Inferior parietal cortex (tissue), 1 donor: ENCODE data around the gene ASTL.
"Not testable (repeated sequence)": the region's sequence is repeated elsewhere in the genome, so short reads cannot be mapped to it uniquely, and the experiment has no call there.

Experiments used
- DNase-seq: peaks from one replicate; pipeline ENCODE4 v3.0.0-alpha.2; 2016; ENCODE audit errors: extremely low spot score

The ASTL gene

GRCh38 chr2:96098900-96099590, 39.3 kb downstream of the ASTL start:
- DNase-seq, result no peak

GRCh38 chr2:96097951-96098823, 40.1 kb downstream of the ASTL start:
- DNase-seq, result no peak

DNA sequence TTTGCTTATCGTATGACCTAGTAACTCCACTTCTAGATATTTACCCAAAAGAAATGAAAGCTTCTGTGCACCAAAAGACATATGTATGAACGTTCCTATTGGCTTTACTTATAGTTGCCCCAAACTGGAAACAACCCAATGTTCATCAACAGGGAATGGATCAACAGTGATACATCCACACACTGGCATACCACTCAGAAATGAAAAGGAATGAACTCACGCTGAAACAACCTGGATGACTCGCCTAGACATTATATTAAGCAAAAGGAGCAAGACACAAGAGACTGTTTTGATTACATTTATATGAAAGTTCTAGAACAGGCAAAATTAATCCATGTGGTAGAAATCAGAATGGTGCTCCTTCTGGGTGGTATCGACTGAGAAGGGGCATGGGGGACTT, 40.9 kb downstream of the ASTL start:
- no peak for DNase-seq

DNA sequence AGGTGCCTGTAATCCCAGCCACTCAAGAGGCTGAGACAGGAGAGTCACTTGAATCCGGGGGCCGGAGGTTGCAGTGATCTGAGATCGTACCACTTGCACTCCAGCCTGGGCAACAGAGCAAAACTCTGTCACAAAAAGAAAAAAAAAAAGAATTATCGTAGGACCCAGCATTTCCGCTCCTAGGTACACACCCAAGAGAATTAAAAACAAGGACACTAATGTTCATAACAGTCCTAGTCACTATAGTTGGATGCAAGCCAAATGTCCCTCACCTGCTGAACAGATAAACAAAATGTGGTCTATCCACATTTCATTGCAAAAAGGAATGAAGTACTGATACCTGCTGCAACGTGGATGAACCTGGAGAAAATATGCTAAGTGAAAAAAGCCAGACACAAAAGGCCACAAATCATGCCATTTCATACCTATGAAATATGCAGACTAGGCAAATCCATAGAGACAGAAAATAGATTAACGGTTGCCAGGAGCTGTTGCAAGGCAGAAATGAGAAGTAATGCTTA, 43.1 kb downstream of the ASTL start:
- DNase-seq, result no peak

DNA sequence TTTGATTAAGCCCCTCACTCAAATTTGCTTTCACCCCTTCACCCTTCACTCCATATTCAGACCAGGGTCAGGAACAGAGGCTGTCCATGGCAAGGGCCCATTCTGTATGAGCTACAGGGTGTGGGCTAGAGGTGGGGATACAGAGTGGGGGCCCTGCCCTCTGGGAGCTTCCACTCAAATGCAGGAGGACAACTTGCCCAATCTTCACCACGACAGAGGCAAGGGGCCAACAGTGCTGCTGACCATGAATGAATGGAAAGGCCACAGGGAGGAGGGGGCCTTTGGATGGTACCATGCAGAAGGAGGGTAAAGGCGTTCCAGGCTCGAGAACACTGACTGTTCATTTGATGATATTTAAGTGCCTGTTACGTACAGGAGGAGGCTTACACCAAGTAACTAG, 44.8 kb downstream of the ASTL start:
- no peak for DNase-seq

GRCh38 chr2:96092951-96093350, 45.4 kb downstream of the ASTL start:
- no peak for DNase-seq

GRCh38 chr2:96092573-96092877, 45.8 kb downstream of the ASTL start:
- no peak for DNase-seq

DNA sequence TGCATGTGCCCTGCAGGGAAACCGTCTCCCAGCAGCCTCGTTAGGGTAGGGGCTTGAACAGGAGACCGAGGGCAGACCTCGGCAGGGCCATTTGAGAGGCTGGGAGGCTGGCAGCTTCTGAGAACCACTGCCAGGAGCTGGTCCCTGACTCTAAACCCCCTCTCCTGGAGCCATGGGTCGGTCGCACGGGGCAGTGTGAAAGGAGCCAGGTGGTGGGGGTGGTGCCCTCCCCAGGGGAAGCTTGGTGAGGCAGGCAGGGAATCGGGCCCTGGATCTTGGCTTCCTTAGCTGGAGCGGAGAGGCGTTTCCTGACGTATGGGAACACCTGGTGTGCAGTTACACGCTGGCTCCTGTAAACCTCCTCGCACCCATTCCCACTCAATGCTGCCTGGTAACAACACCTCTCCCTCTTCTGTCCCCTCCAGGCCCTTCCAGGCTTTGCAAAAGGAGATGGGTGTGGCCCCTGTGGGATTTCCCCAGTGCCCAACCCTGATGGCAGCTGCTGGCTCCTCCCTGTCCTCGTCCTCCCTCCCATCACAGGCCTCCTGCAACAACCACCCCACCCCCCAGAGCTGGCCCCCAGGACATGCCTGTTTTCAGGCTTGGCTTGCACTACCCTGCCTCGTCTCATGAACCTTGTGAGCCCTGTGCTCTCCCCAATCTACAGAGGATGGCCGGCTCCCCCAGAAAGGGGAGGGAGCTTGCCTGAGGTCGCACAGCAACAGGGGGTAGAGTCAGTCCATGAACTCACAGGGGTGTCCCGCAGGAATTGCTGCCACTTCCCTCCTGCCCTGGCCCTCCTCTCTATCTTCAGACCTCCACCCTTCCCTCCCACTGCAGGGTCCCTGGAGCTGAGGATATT, 46.4 kb downstream of the ASTL start:
- no peak for DNase-seq

- no peak for DNase-seq
These were observed 47.1 kb downstream of the ASTL start for GRCh38 chr2:96091141-96091710.

GRCh38 chr2:96090196-96090926, 47.9 kb downstream of the ASTL start:
- DNase-seq, result peak; percentile 13

- DNase-seq, result no peak
These were observed 48.7 kb downstream of the ASTL start for GRCh38 chr2:96089356-96090195.

DNA sequence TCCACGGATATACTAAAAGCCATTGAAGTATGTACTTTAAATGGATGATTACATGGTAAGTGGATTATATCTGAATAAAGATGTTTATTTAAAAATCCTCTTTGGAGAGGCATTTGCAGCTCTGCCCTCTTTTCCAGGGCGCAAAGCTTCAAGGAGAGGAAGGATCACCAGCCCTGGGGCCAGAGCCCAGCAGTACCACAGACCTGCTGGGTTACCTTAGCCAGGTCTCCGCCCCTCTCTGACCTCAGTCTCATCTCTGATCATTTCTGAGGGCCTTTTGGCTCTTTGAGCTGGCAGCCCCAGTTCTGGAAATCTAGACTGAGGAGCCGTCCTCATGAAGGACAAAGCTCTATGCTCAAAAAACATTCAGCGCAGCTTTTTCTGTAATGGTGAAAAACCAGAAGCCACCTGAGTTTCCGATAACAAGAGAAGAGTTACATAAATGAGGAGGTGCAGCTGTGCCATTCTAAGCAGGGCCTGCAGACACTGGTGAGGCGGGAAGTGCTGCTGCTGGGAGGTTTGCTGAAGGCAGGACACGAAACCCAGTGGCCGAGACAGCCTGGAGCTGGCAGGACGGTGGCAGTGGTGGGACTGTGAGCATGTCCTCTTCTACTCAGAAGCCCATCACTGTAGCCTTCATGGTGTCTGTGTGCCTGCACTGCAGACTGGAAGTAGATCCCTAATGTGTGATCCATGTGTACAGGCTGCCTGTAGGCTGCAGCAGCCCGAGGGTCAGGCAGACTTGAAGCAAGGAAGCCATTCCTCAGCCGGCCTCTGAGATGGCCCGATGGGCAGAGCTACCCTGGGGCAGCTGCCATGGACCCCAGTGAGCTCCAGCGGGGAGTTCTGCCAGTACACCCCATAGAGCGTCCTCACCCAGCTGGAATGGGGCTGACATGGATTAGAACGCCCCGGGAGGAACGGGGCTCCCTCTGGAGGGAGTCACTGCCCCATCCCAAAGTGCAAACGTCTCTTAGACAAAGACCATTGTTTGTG, 49.7 kb downstream of the ASTL start:
- DNase-seq, result no peak

- no peak for DNase-seq
These were observed 51.2 kb downstream of the ASTL start for GRCh38 chr2:96087130-96087529.

DNA sequence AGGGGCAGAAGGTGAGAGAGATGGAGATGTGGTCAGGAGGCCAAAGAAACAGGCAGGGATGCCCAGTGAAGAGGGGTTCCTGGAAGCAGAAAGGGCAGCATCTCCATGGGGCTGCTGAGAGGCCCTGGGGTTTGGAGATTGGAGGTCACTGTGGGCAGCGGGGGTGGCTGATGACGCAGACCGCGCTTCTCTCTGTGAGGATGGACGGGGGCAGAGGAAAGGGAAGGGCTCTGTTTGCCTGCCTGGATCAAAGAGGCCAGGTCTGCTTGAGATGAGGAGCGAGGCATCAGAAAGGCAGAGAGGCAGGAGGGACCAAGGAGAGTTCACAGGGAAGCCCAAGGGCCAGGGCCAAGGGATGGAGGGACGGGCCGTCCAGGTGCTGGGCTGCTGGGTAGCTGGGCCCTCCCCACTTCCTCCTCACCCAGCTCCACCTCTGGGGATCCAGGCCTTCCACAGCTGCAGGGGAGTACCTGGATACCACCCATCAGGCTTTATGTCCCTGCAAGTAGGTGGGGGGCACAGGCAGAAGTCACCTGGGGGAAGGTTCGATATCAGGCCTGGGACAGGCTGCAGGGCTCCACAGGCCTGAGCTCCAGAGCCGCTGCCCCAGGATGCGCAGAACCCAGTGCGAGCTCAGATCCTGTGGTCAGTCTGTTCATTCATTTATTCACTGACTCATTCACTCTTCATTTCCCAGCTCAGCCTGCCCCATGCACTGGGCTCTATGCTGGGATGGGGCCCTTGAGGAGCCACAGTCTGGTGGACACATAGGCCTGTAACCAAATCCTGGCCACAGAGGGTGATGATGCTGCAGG, 52.6 kb downstream of the ASTL start:
- DNase-seq, result no peak

GRCh38 chr2:96084858-96085518, 53.3 kb downstream of the ASTL start:
- not testable (repeated sequence) for DNase-seq

GRCh38 chr2:96083989-96084857, 54.1 kb downstream of the ASTL start:
- DNase-seq, result no peak
